GM19452 (cell line): ENCODE results near the gene FGD6.
"Not testable (repeated sequence)": the region's sequence is repeated elsewhere in the genome, so short reads cannot be mapped to it uniquely, and the experiment has no call there.

Experiments
- ATAC-seq: cut with Tn5 transposase; IDR thresholded peaks from one replicate; pipeline ENCODE4 v1.9.1; 2021; ENCODE audit not compliant: unreplicated experiment

FGD6 gene

GRCh38 chr12:95096852-95097251, 120.4 kb downstream of the FGD6 start:
- ATAC-seq: no peak

- no peak for ATAC-seq
Measured at GRCh38 chr12:95096378-95096777, 120.9 kb downstream of the FGD6 start.

- not testable (repeated sequence) for ATAC-seq
Measured at GRCh38 chr12:95095866-95096265, 121.4 kb downstream of the FGD6 start.

- ATAC-seq: no peak
Measured at GRCh38 chr12:95089462-95089861, 127.8 kb downstream of the FGD6 start.

- ATAC-seq: no peak
Measured at GRCh38 chr12:95088379-95088778, 128.9 kb downstream of the FGD6 start.

- ATAC-seq: no peak
Measured at GRCh38 chr12:95085612-95086011, 131.7 kb downstream of the FGD6 start.

- ATAC-seq: no peak
Measured at GRCh38 chr12:95083938-95084337, 133.3 kb downstream of the FGD6 start.

GRCh38 chr12:95083471-95083870, 133.8 kb downstream of the FGD6 start:
- ATAC-seq: no peak

- no peak for ATAC-seq
Measured at GRCh38 chr12:95077341-95077740, 139.9 kb downstream of the FGD6 start.

- ATAC-seq: no peak
Measured at GRCh38 chr12:95074766-95075165, 142.5 kb downstream of the FGD6 start.

GRCh38 chr12:95073698-95074520, 143.4 kb downstream of the FGD6 start:
- ATAC-seq: no peak

GRCh38 chr12:95072900-95073697, 144.2 kb downstream of the FGD6 start, which contains the start of gene NR2C1:
TSS of gene NR2C1 (minus strand) at chr12:95073618. CDS start at chr12:95067384, 6,234 bp downstream.
- ATAC-seq: peak; percentile 96

- ATAC-seq: no peak
Measured at GRCh38 chr12:95070378-95070777, 146.9 kb downstream of the FGD6 start.

GRCh38 chr12:95066091-95066855, 151.0 kb downstream of the FGD6 start:
- no peak for ATAC-seq

GRCh38 chr12:95060951-95061350, 156.3 kb downstream of the FGD6 start:
- ATAC-seq: no peak

GRCh38 chr12:95059984-95060383, 157.3 kb downstream of the FGD6 start:
- no peak for ATAC-seq

GRCh38 chr12:95057424-95057823, 159.8 kb downstream of the FGD6 start:
- ATAC-seq: no peak

- no peak for ATAC-seq
Measured at GRCh38 chr12:95055057-95055456, 162.2 kb downstream of the FGD6 start.

- ATAC-seq: no peak
Measured at GRCh38 chr12:95054206-95054605, 163.1 kb downstream of the FGD6 start.

- no peak for ATAC-seq
Measured at GRCh38 chr12:95051241-95051640, 166.0 kb downstream of the FGD6 start.

- no peak for ATAC-seq
Measured at GRCh38 chr12:95037906-95038305, 179.4 kb downstream of the FGD6 start.
